Thyroid gland (tissue), 4 donors: Measurements from ENCODE around the gene ADAMTSL1.

Experiments
- CTCF ChIP-seq, 6 experiments: fragments of 200-600 bp in 3 of 6; fragments of 450-650 bp in 3 of 6; sonication (generic) in 3 of 6; IDR thresholded peaks; one replicate each; pipeline ENCODE4 v1.5.1; 2016 to 2019; ENCODE audit warnings: antibody characterized with exemption in 6 of 6, mild to moderate bottlenecking in 2 of 6, inconsistent platforms in 1 of 6, moderate library complexity in 1 of 6
- POLR2A ChIP-seq, 2 donors: fragments of 450-650 bp; IDR thresholded peaks; one replicate each; pipeline ENCODE4 v1.6.1; 2017; ENCODE audit warnings: antibody characterized with exemption in 2 of 2, mild to moderate bottlenecking in 2 of 2, moderate library complexity in 1 of 2

GRCh38 chr9:18893491-18893890 lies 419.5 kb downstream of the ADAMTSL1 start:
- no peak for TF ChIP-seq POLR2A (IDR thresholded peaks at IDR 0.05)
- TF ChIP-seq CTCF (IDR thresholded peaks at IDR 0.05): no peak
